Choroid plexus epithelial cell (primary cell): ENCODE data around the gene MSANTD1.

Source experiments
- DNase-seq: peaks from one replicate; pipeline ENCODE4 v3.0.0-alpha.2; 2010; ENCODE audit warnings: low read depth
- H3K4me3 ChIP-seq: 2 replicates; pipeline ENCODE4 v1.5.1; 2011; ENCODE audit warnings: low read depth, mild to moderate bottlenecking, control low read depth, low read length, moderate library complexity
- CTCF ChIP-seq: conservative IDR thresholded peaks from 2 replicates; pipeline ENCODE4 v1.5.1; 2011; ENCODE audit warnings: low read depth, mild to moderate bottlenecking, control low read depth, inconsistent platforms, low read length, moderate library complexity

The MSANTD1 gene

GRCh38 chr4:3291969-3292570 is 43.1 kb downstream of the MSANTD1 start:
- TF ChIP-seq CTCF, result no peak
- peak overlapping the region; percentile 81 for H3K4me3 ChIP-seq
- peak; percentile 16 for DNase-seq

- DNase-seq, result peak; percentile 96
- no peak for TF ChIP-seq CTCF
- H3K4me3 ChIP-seq, result peak within 1 kb of the TSS; percentile 81
Measured at GRCh38 chr4:3292571-3293400, 43.8 kb downstream of the MSANTD1 start, which contains the start of gene RGS12. Gene RGS12, plus strand, starts transcription at chr4:3293021. Its CDS starts 23,150 bp downstream, at chr4:3316171.

GRCh38 chr4:3293401-3294391 is 44.7 kb downstream of the MSANTD1 start:
- no peak for TF ChIP-seq CTCF
- peak overlapping the region; percentile 63 for H3K4me3 ChIP-seq
- peak; percentile 11 for DNase-seq

- H3K4me3 ChIP-seq, result no peak overlapping the region
- DNase-seq, result no peak
- no peak for TF ChIP-seq CTCF
Measured at GRCh38 chr4:3294401-3295241, 45.7 kb downstream of the MSANTD1 start.

- DNase-seq, result no peak
- TF ChIP-seq CTCF, result no peak
- no peak overlapping the region for H3K4me3 ChIP-seq
Measured at GRCh38 chr4:3295837-3296624, 47.1 kb downstream of the MSANTD1 start.
